ENCODE results near the gene VLDLR. TPM values are rescaled to one million over a fixed set of nuclear protein-coding genes. Genes with fewer than 3 reads are reported as not detected.

VLDLR gene
- total RNA-seq, 1 experiment from 2014 or later = 2.1 TPM

Other genes starting within 250 kb of the VLDLR start
- gene KCNV2, start 95.7 kb downstream of the VLDLR start, total RNA-seq (2021; ENCODE audit: unreplicated experiment) = not detected
- gene PUM3, start 222.3 kb downstream of the VLDLR start, total RNA-seq (2021; ENCODE audit: unreplicated experiment) = 25.2 TPM